ENCODE data around the gene MYPOP. TPM values are rescaled to one million over a fixed set of nuclear protein-coding genes. Genes with fewer than 3 reads are reported as not detected.

MYPOP gene
- total and polyA plus RNA-seq, 2 donors, result 1.8 to 9.1 TPM

GRCh38 chr19:45913874-45914830, 11.7 kb upstream of the MYPOP start, which contains the start of gene NANOS2:
Gene NANOS2 (minus strand): TSS chr19:45914778. CDS start chr19:45914693, 85 bp downstream.
- H3K27ac ChIP-seq (ENCODE audit: low read depth in 1 of 2, low read length in 1 of 2), result no peak within 1 kb of the TSS
- 69% methylated on average over 44 of the region's 44 CpGs for WGBS
- H3K27me3 ChIP-seq (ENCODE audit: control insufficient read depth in 2 of 2, insufficient read depth in 1 of 2, low read length in 1 of 2), result peaks cover 6 to 30% of the 10 kb centered on the region in 2 donors

GRCh38 chr19:45911291-45911690, 8.9 kb upstream of the MYPOP start:
- no peak for DNase-seq (ENCODE audit: low read depth in 6 of 9, low spot score in 9 of 9)
- 88% methylated on average over 8 of the region's 8 CpGs for WGBS
- Histone ChIP-seq H3K36me3 (ENCODE audit: control insufficient read depth in 2 of 2, insufficient read depth in 2 of 2, low read length in 1 of 2) (no peaks in the 10 kb centered on the region), H3K27me3 (ENCODE audit: control insufficient read depth in 2 of 2, insufficient read depth in 1 of 2, low read length in 1 of 2) (peaks cover 2 to 26% of the 10 kb centered on the region in 2 donors), H3K4me1 (ENCODE audit: control insufficient read depth in 2 of 2, insufficient read depth in 2 of 2, low read length in 2 of 2) (no peaks in the 10 kb centered on the region), H3K4me3 (ENCODE audit: low read length in 2 of 2) (no peak overlapping the region), H3K27ac (ENCODE audit: low read depth in 1 of 2, low read length in 1 of 2) (no peak overlapping the region), H3K9me3 (ENCODE audit: control insufficient read depth in 2 of 2, insufficient read depth in 1 of 2, low read length in 1 of 2) (no peaks in the 10 kb centered on the region)

More at GRCh38 chr19:45913874-45914830, 11.7 kb upstream of the MYPOP start, which contains the start of gene NANOS2:
- DNase-seq (ENCODE audit: low read depth in 6 of 9, low spot score in 9 of 9), result no peak
- H3K4me1 ChIP-seq (ENCODE audit: control insufficient read depth in 2 of 2, insufficient read depth in 2 of 2, low read length in 2 of 2), result no peaks in the 10 kb centered on the region
- no peaks in the 10 kb centered on the region for H3K9me3 ChIP-seq (ENCODE audit: control insufficient read depth in 2 of 2, insufficient read depth in 1 of 2, low read length in 1 of 2)
- H3K4me3 ChIP-seq (ENCODE audit: low read length in 2 of 2), result no peak within 1 kb of the TSS
- no peaks in the 10 kb centered on the region for H3K36me3 ChIP-seq (ENCODE audit: control insufficient read depth in 2 of 2, insufficient read depth in 2 of 2, low read length in 1 of 2)

- Histone ChIP-seq H3K4me3 (ENCODE audit: low read length in 2 of 2) (no peak overlapping the region), H3K36me3 (ENCODE audit: control insufficient read depth in 2 of 2, insufficient read depth in 2 of 2, low read length in 1 of 2) (no peaks in the 10 kb centered on the region), H3K27ac (ENCODE audit: low read depth in 1 of 2, low read length in 1 of 2) (no peak overlapping the region), H3K27me3 (ENCODE audit: control insufficient read depth in 2 of 2, insufficient read depth in 1 of 2, low read length in 1 of 2) (peaks cover 2 to 22% of the 10 kb centered on the region in 2 donors), H3K4me1 (ENCODE audit: control insufficient read depth in 2 of 2, insufficient read depth in 2 of 2, low read length in 2 of 2) (no peaks in the 10 kb centered on the region), H3K9me3 (ENCODE audit: control insufficient read depth in 2 of 2, insufficient read depth in 1 of 2, low read length in 1 of 2) (no peaks in the 10 kb centered on the region)
- no peak for DNase-seq (ENCODE audit: low read depth in 6 of 9, low spot score in 9 of 9)
- 91% methylated on average over 5 of the region's 5 CpGs for WGBS
These were observed 6.5 kb upstream of the MYPOP start for GRCh38 chr19:45908956-45909355.

- Histone ChIP-seq H3K4me3 (ENCODE audit: low read length in 2 of 2) (no peak overlapping the region), H3K36me3 (ENCODE audit: control insufficient read depth in 2 of 2, insufficient read depth in 2 of 2, low read length in 1 of 2) (no peaks in the 10 kb centered on the region), H3K9me3 (ENCODE audit: control insufficient read depth in 2 of 2, insufficient read depth in 1 of 2, low read length in 1 of 2) (no peaks in the 10 kb centered on the region), H3K27me3 (ENCODE audit: control insufficient read depth in 2 of 2, insufficient read depth in 1 of 2, low read length in 1 of 2) (peaks cover 0 to 17% of the 10 kb centered on the region in 2 donors), H3K27ac (ENCODE audit: low read depth in 1 of 2, low read length in 1 of 2) (no peak overlapping the region), H3K4me1 (ENCODE audit: control insufficient read depth in 2 of 2, insufficient read depth in 2 of 2, low read length in 2 of 2) (peaks cover 7 to 10% of the 10 kb centered on the region in 2 donors)
- DNase-seq (ENCODE audit: low read depth in 6 of 9, low spot score in 9 of 9), result no peak
- WGBS, result 93% methylated on average over 3 of the region's 3 CpGs
These were observed 3.8 kb upstream of the MYPOP start for GRCh38 chr19:45906221-45906620.

- 94% methylated on average over 10 of the region's 10 CpGs for WGBS
- DNase-seq (ENCODE audit: low read depth in 6 of 9, low spot score in 9 of 9), result no peak
- Histone ChIP-seq H3K4me3 (ENCODE audit: low read length in 2 of 2) (no peak overlapping the region), H3K36me3 (ENCODE audit: control insufficient read depth in 2 of 2, insufficient read depth in 2 of 2, low read length in 1 of 2) (peaks cover 0 to under 1% of the 10 kb centered on the region in 2 donors), H3K27ac (ENCODE audit: low read depth in 1 of 2, low read length in 1 of 2) (no peak overlapping the region), H3K27me3 (ENCODE audit: control insufficient read depth in 2 of 2, insufficient read depth in 1 of 2, low read length in 1 of 2) (peaks cover 0 to 13% of the 10 kb centered on the region in 2 donors), H3K9me3 (ENCODE audit: control insufficient read depth in 2 of 2, insufficient read depth in 1 of 2, low read length in 1 of 2) (no peaks in the 10 kb centered on the region), H3K4me1 (ENCODE audit: control insufficient read depth in 2 of 2, insufficient read depth in 2 of 2, low read length in 2 of 2) (peaks cover 7 to 18% of the 10 kb centered on the region in 2 donors)
These were observed 2.6 kb upstream of the MYPOP start for GRCh38 chr19:45905011-45905410.

GRCh38 chr19:45902651-45903625, 525 bp upstream of the MYPOP start:
- peak overlapping the region; percentile 79 to 85 for H3K4me3 ChIP-seq (ENCODE audit: low read length in 2 of 2)
- WGBS, result 2% methylated on average over 73 of the region's 73 CpGs
- H3K27me3 ChIP-seq (ENCODE audit: control insufficient read depth in 2 of 2, insufficient read depth in 1 of 2, low read length in 1 of 2), result peaks cover 0 to 11% of the 10 kb centered on the region in 2 donors
- H3K4me1 ChIP-seq (ENCODE audit: control insufficient read depth in 2 of 2, insufficient read depth in 2 of 2, low read length in 2 of 2), result peaks cover 7 to 18% of the 10 kb centered on the region in 2 donors
- peak overlapping the region; percentile 91 to 95 for H3K27ac ChIP-seq (ENCODE audit: low read depth in 1 of 2, low read length in 1 of 2)
- peaks cover 10 to 12% of the 10 kb centered on the region in 2 donors for H3K36me3 ChIP-seq (ENCODE audit: control insufficient read depth in 2 of 2, insufficient read depth in 2 of 2, low read length in 1 of 2)
- peak; percentile 92 to 100 (median 99) for DNase-seq (ENCODE audit: low read depth in 6 of 9, low spot score in 9 of 9)
- H3K9me3 ChIP-seq (ENCODE audit: control insufficient read depth in 2 of 2, insufficient read depth in 1 of 2, low read length in 1 of 2), result no peaks in the 10 kb centered on the region

GRCh38 chr19:45901432-45901911, 941 bp downstream of the MYPOP start:
- Histone ChIP-seq H3K4me3 (ENCODE audit: low read length in 2 of 2) (peak overlapping the region; percentile 79 to 85), H3K36me3 (ENCODE audit: control insufficient read depth in 2 of 2, insufficient read depth in 2 of 2, low read length in 1 of 2) (peaks cover 10 to 17% of the 10 kb centered on the region in 2 donors), H3K4me1 (ENCODE audit: control insufficient read depth in 2 of 2, insufficient read depth in 2 of 2, low read length in 2 of 2) (peaks cover 7 to 18% of the 10 kb centered on the region in 2 donors), H3K27ac (ENCODE audit: low read depth in 1 of 2, low read length in 1 of 2) (peak overlapping the region in 1 of 2 donors; percentile 37), H3K9me3 (ENCODE audit: control insufficient read depth in 2 of 2, insufficient read depth in 1 of 2, low read length in 1 of 2) (no peaks in the 10 kb centered on the region), H3K27me3 (ENCODE audit: control insufficient read depth in 2 of 2, insufficient read depth in 1 of 2, low read length in 1 of 2) (peaks cover 0 to 11% of the 10 kb centered on the region in 2 donors)
- peak in 1 of 9 donors; percentile 63 for DNase-seq (ENCODE audit: low read depth in 6 of 9, low spot score in 9 of 9)
- 20% methylated on average over 69 of the region's 69 CpGs for WGBS

- Histone ChIP-seq H3K9me3 (ENCODE audit: control insufficient read depth in 2 of 2, insufficient read depth in 1 of 2, low read length in 1 of 2) (no peaks in the 10 kb centered on the region), H3K4me1 (ENCODE audit: control insufficient read depth in 2 of 2, insufficient read depth in 2 of 2, low read length in 2 of 2) (peaks cover 7 to 18% of the 10 kb centered on the region in 2 donors), H3K27ac (ENCODE audit: low read depth in 1 of 2, low read length in 1 of 2) (no peak overlapping the region), H3K36me3 (ENCODE audit: control insufficient read depth in 2 of 2, insufficient read depth in 2 of 2, low read length in 1 of 2) (peaks cover 10 to 17% of the 10 kb centered on the region in 2 donors), H3K4me3 (ENCODE audit: low read length in 2 of 2) (peak overlapping the region; percentile 37 to 79), H3K27me3 (ENCODE audit: control insufficient read depth in 2 of 2, insufficient read depth in 1 of 2, low read length in 1 of 2) (peaks cover 0 to 11% of the 10 kb centered on the region in 2 donors)
- no peak for DNase-seq (ENCODE audit: low read depth in 6 of 9, low spot score in 9 of 9)
- WGBS, result 90% methylated on average over 22 of the region's 22 CpGs
These were observed 1.5 kb downstream of the MYPOP start for GRCh38 chr19:45900738-45901431.
